Testis (tissue), 3 donors: ENCODE measurements around the gene AFP. TPM values are rescaled to one million over a fixed set of nuclear protein-coding genes. Genes with fewer than 3 reads are reported as not detected.

Source experiments
- DNase-seq: peaks from one replicate; pipeline ENCODE4 v3.0.0-alpha.2; 2019
- H3K27ac ChIP-seq, 2 donors: fragments of 200-600 bp; sonication (generic); one replicate each; pipeline ENCODE4 v1.5.1; 2019
- H3K27me3 ChIP-seq: fragments of 200-600 bp; sonication (generic); one replicate; pipeline ENCODE4 v1.5.1; 2019
- H3K36me3 ChIP-seq: fragments of 200-600 bp; sonication (generic); one replicate; pipeline ENCODE4 v1.5.1; 2017; ENCODE audit warnings: low read depth; ENCODE audit errors: missing control alignments
- H3K4me1 ChIP-seq: fragments of 200-600 bp; sonication (generic); one replicate; pipeline ENCODE4 v1.5.1; 2019
- H3K4me3 ChIP-seq, 2 donors: fragments of 200-600 bp; sonication (generic); one replicate each; pipeline ENCODE4 v1.5.1; 2017 to 2019
- H3K9me3 ChIP-seq: fragments of 200-600 bp; sonication (generic); one replicate; pipeline ENCODE4 v1.5.1; 2017
- CTCF ChIP-seq, 3 experiments: fragments of 450-650 bp in 2 of 3; fragments of 200-600 bp in 1 of 3; sonication (generic) in 1 of 3; IDR thresholded peaks; one replicate each; pipeline ENCODE4 v1.5.1; 2016 to 2019; ENCODE audit warnings: antibody characterized with exemption in 3 of 3, mild to moderate bottlenecking in 2 of 3, moderate library complexity in 1 of 3
- POLR2A ChIP-seq: fragments of 450-650 bp; IDR thresholded peaks from one replicate; pipeline ENCODE4 v1.6.1; 2017; ENCODE audit warnings: antibody characterized with exemption, mild to moderate bottlenecking, moderate library complexity
- WGBS, 2 donors: methylation state at CpG; one replicate each; pipeline ENCODE4 v1.1.5; 2018; 5-methylcytosine and 5-hydroxymethylcytosine counted together
- intact Hi-C: fragments of 100-400 bp; cut with DNase I; formaldehyde crosslinking; loops from one replicate; pipeline ENCODE4 v1.15.1; 2023; ENCODE audit warnings: low total_unique reads
- polyA plus RNA-seq: library from polyadenylated mRNA; stranded (reverse); fragments of 350-450 nt; fragmentation: Illumina TruSeq; extraction: RNeasy Lipid Tissue Mini Kit (QIAGEN cat#74804); gene quantifications from one replicate; pipeline ENCODE4 v1.2.3, GENCODE V29; 2014; ENCODE audit warnings: low read depth, low replicate concordance; ENCODE audit not compliant: insufficient read depth
- total RNA-seq, 2 donors: library from RNA; depleted of rRNA; stranded (reverse); fragments of >200 nt; gene quantifications; one replicate each; pipeline ENCODE4 v1.2.3, GENCODE V29; 2016

The AFP gene
- total and polyA plus RNA-seq, 3 donors from 2014 or later = 0.16 TPM; not detected in 2

GRCh38 chr4:73452953-73453700, 17.1 kb downstream of the AFP start:
- no peaks in the 10 kb centered on the region for H3K9me3 ChIP-seq
- no peak overlapping the region for H3K4me3 ChIP-seq
- no peaks in the 10 kb centered on the region for H3K27me3 ChIP-seq
- DNase-seq = no peak
- intact Hi-C loops = no loop called here
- no peaks in the 10 kb centered on the region for H3K4me1 ChIP-seq
- TF ChIP-seq CTCF (IDR thresholded peaks at IDR 0.05) = no peak
- no peak for TF ChIP-seq POLR2A
- 54 to 57% methylated on average over 2 of the region's 2 CpGs for WGBS, 2 donors
- no peak overlapping the region for H3K27ac ChIP-seq
- H3K36me3 ChIP-seq = no peaks in the 10 kb centered on the region

GRCh38 chr4:73453701-73454005, 17.6 kb downstream of the AFP start:
- Histone ChIP-seq H3K36me3 (no peaks in the 10 kb centered on the region), H3K4me3 (no peak overlapping the region), H3K9me3 (no peaks in the 10 kb centered on the region), H3K4me1 (no peaks in the 10 kb centered on the region), H3K27ac (no peak overlapping the region), H3K27me3 (no peaks in the 10 kb centered on the region)
- DNase-seq = no peak
- intact Hi-C loops = no loop called here
- TF ChIP-seq POLR2A = no peak
- TF ChIP-seq CTCF (IDR thresholded peaks at IDR 0.05) = no peak

GRCh38 chr4:73454920-73455319, 18.9 kb downstream of the AFP start:
- Histone ChIP-seq H3K4me1 (no peaks in the 10 kb centered on the region), H3K27me3 (no peaks in the 10 kb centered on the region), H3K4me3 (no peak overlapping the region), H3K36me3 (no peaks in the 10 kb centered on the region), H3K9me3 (no peaks in the 10 kb centered on the region), H3K27ac (no peak overlapping the region)
- 89% methylated on average over 3 of the region's 3 CpGs for WGBS, 2 donors
- intact Hi-C loops = no loop called here
- TF ChIP-seq CTCF (IDR thresholded peaks at IDR 0.05) (no peak), POLR2A (no peak)
- no peak for DNase-seq

DNA sequence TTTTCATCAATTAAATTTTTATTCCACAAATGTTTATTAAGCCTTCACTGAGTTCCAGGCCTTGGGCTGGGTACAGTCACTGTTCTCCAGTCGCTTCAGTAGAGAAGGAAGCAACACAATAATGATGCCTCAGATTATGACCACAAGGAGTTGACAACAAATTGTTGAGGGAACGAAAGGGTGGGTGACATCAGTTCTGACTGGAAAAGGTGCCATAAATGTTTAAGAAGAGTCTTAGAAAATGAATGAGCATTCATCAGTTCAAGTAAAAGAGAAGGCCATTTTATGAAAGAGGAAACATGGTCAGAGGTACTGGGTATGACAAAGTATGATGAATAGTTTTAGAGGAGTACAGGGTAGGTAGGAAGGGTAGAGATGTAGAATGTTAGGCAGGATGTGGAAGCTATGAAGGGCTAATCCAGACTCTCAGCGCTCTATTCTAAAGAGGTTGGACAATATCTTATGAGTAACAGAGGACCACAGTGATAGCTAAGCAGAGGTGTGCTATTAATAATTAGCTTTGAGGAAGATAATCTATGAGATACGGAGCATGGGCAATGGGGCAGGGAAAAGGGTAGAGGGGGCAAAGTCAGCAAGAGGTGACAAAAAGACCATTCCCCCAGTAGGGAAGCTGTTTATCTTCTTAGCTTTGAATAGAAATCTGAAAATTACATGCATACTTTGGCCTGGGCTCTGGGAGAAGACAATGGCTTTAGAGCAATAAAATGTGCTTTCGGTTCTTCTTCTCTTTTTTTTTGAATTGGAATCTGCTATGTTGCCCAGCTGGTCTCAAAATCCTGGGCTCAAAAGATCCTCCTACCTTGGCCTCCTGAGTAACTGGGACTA, 20.4 kb downstream of the AFP start:
- Histone ChIP-seq H3K4me1 (no peaks in the 10 kb centered on the region), H3K9me3 (no peaks in the 10 kb centered on the region), H3K27me3 (no peaks in the 10 kb centered on the region), H3K36me3 (no peaks in the 10 kb centered on the region), H3K4me3 (no peak overlapping the region), H3K27ac (no peak overlapping the region)
- TF ChIP-seq CTCF (IDR thresholded peaks at IDR 0.05) (no peak), POLR2A (no peak)
- intact Hi-C loops = no loop called here
- WGBS, 2 donors = 82 to 86% methylated on average over 5 of the region's 5 CpGs
- DNase-seq = no peak
